GM12892 (cell line): ENCODE data around the gene MS4A7.

ENCODE experiments used
- DNase-seq: peaks from one replicate; pipeline ENCODE4 v3.0.0; 2011; ENCODE audit not compliant: insufficient read length
- FAIRE-seq: peaks from 2 replicates; lab custom pipeline; 2011; peaks lifted over from hg19 to GRCh38; lab: Jason Lieb, UNC
- POLR2A ChIP-seq: IDR thresholded peaks from 2 replicates; pipeline ENCODE4 v1.6.1; 2011; ENCODE audit warnings: low read depth, low read length, control low read depth
- POLR2AphosphoS5 ChIP-seq: IDR thresholded peaks from 2 replicates; pipeline ENCODE4 v1.6.1; 2011; ENCODE audit warnings: low read depth, low read length, control low read depth
- TAF1 ChIP-seq: IDR thresholded peaks from 2 replicates; pipeline ENCODE4 v1.6.1; 2011; ENCODE audit warnings: low read depth, mild to moderate bottlenecking, control low read depth, low read length, borderline replicate concordance

The MS4A7 gene

GRCh38 chr11:60372767-60373166 lies 5.6 kb upstream of the MS4A7 start:
- FAIRE-seq (no peak), DNase-seq (no peak)
- TF ChIP-seq POLR2AphosphoS5 (no peak), POLR2A (no peak), TAF1 (no peak)

GRCh38 chr11:60375316-60375715 lies 3.0 kb upstream of the MS4A7 start:
- TF ChIP-seq TAF1 (no peak), POLR2A (no peak), POLR2AphosphoS5 (no peak)
- no peak for DNase-seq
- peak; percentile 38 for FAIRE-seq

- no peak for DNase-seq
- no peak for TF ChIP-seq POLR2A
- no peak for TF ChIP-seq POLR2AphosphoS5
- no peak for TF ChIP-seq TAF1
- peak; percentile 84 for FAIRE-seq
These were observed 1.7 kb upstream of the MS4A7 start for GRCh38 chr11:60376601-60377000.

- TF ChIP-seq POLR2AphosphoS5: peak; percentile 32; the same call in 1 of the 2 replicates
- TF ChIP-seq POLR2A: peak; percentile 44; the same call in 1 of the 2 replicates
- TF ChIP-seq TAF1: peak; percentile 40; the same call in 1 of the 2 replicates
- DNase-seq (peak; percentile 25), FAIRE-seq (peak; percentile 100)
These were observed 763 bp upstream of the MS4A7 start for GRCh38 chr11:60377401-60378136.

GRCh38 chr11:60389279-60389910 lies 11.1 kb downstream of the MS4A7 start:
- TF ChIP-seq POLR2AphosphoS5 (no peak), TAF1 (no peak), POLR2A (no peak)
- FAIRE-seq (peak; percentile 95), DNase-seq (no peak)

GRCh38 chr11:60390419-60390818 lies 12.1 kb downstream of the MS4A7 start:
- FAIRE-seq: peak; percentile 48
- TF ChIP-seq POLR2AphosphoS5 (no peak), TAF1 (no peak), POLR2A (no peak)
- DNase-seq: no peak

GRCh38 chr11:60392361-60392760 lies 14.0 kb downstream of the MS4A7 start:
- DNase-seq (no peak), FAIRE-seq (peak; percentile 73)
- TF ChIP-seq POLR2AphosphoS5 (no peak), POLR2A (no peak), TAF1 (no peak)

- TF ChIP-seq TAF1: no peak
- no peak for TF ChIP-seq POLR2A
- no peak for TF ChIP-seq POLR2AphosphoS5
- no peak for FAIRE-seq
- DNase-seq: no peak
These were observed 14.7 kb downstream of the MS4A7 start for GRCh38 chr11:60393016-60393415.

GRCh38 chr11:60394666-60395380 lies 16.5 kb downstream of the MS4A7 start:
- TF ChIP-seq POLR2AphosphoS5 (no peak), TAF1 (no peak), POLR2A (no peak)
- no peak for DNase-seq
- FAIRE-seq: no peak

GRCh38 chr11:60396382-60396781 lies 18.1 kb downstream of the MS4A7 start, which contains the start of gene MS4A14:
MS4A14 (plus strand) TSS chr11:60396459; CDS start chr11:60396579, 120 bp downstream.
- FAIRE-seq (peak; percentile 96), DNase-seq (no peak)
- TF ChIP-seq POLR2A (no peak), POLR2AphosphoS5 (no peak), TAF1 (no peak)

GRCh38 chr11:60396799-60397198 lies 18.5 kb downstream of the MS4A7 start:
- no peak for FAIRE-seq
- TF ChIP-seq POLR2A: no peak
- TF ChIP-seq TAF1: no peak
- no peak for TF ChIP-seq POLR2AphosphoS5
- DNase-seq: no peak
